ENCODE measurements around the gene MCOLN2. TPM values are rescaled to one million over a fixed set of nuclear protein-coding genes. Genes with fewer than 3 reads are reported as not detected.

The MCOLN2 gene
- total and polyA plus RNA-seq, 2 donors (not counting 1 experiment from before 2014, with no cell fraction given), result 23.9 to 25.8 TPM

DNA sequence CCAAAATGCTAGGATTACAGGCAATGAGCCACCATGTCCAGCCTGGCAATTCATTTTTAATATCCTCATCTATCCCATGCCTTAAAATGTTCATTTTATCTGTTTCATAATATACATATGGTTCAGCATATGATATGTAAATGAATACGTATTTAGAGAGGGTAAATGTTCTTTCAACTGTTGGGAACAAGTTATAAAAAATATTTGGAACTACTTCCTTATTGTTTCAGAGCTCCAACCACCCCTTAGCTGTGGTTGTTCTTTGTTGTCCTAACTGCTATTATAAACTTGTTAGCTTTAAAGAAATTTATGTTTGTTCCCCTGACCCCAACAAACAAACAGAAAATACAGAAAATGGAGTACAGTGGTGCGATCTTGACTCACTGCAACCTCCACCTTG is 14.5 kb downstream of the MCOLN2 start:
- H3K4me1 ChIP-seq (ENCODE audit: control insufficient read depth in 2 of 2, insufficient read depth in 2 of 2, low read length in 2 of 2), result peaks cover 10 to 14% of the 10 kb centered on the region in 2 donors
- peaks cover 4% of the 10 kb centered on the region for H3K9me3 Mint-ChIP-seq (ENCODE audit: insufficient read depth)
- H3K4me1 Mint-ChIP-seq, result peaks cover 38% of the 10 kb centered on the region
- no peak overlapping the region for H2AFZ ChIP-seq (ENCODE audit: insufficient read depth, low read depth, low read length, poor library complexity, severe bottlenecking)
- TF ChIP-seq, protein P1, sequence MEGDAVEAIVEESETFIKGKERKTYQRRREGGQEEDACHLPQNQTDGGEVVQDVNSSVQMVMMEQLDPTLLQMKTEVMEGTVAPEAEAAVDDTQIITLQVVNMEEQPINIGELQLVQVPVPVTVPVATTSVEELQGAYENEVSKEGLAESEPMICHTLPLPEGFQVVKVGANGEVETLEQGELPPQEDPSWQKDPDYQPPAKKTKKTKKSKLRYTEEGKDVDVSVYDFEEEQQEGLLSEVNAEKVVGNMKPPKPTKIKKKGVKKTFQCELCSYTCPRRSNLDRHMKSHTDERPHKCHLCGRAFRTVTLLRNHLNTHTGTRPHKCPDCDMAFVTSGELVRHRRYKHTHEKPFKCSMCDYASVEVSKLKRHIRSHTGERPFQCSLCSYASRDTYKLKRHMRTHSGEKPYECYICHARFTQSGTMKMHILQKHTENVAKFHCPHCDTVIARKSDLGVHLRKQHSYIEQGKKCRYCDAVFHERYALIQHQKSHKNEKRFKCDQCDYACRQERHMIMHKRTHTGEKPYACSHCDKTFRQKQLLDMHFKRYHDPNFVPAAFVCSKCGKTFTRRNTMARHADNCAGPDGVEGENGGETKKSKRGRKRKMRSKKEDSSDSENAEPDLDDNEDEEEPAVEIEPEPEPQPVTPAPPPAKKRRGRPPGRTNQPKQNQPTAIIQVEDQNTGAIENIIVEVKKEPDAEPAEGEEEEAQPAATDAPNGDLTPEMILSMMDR (IDR thresholded peaks at IDR 0.05), result no peak
- no peak for TF ChIP-seq EZH2 (IDR thresholded peaks at IDR 0.05; ENCODE audit: borderline replicate concordance, insufficient read depth, low read depth, low read length, poor library complexity, severe bottlenecking)
- WGBS (ENCODE audit: insufficient coverage), result no CpG with 5 or more reads among the region's 2 CpGs
- H3K27me3 Mint-ChIP-seq, result no peaks in the 10 kb centered on the region
- H3K79me2 ChIP-seq (ENCODE audit: control insufficient read depth, insufficient read depth, low read length), result peaks cover 9% of the 10 kb centered on the region
- H3K9me3 ChIP-seq (ENCODE audit: control extremely low read depth in 1 of 3, control insufficient read depth in 2 of 3, insufficient read depth in 1 of 3, low read length in 2 of 3), result no peaks in the 10 kb centered on the region
- H3K4me2 ChIP-seq (replicated peaks; ENCODE audit: low read depth, low read length, poor library complexity, severe bottlenecking), result no peak overlapping the region
- DNase-seq (no peak), ATAC-seq (ENCODE audit: low read depth) (no peak)
- no peak overlapping the region for H3K4me3 ChIP-seq (ENCODE audit: control extremely low read depth in 1 of 5, extremely low read depth in 1 of 5, insufficient read depth in 1 of 5, low read depth in 2 of 5, low read length in 4 of 5)
- H3K27ac ChIP-seq (ENCODE audit: low read length in 2 of 2), result no peak overlapping the region
- no peak overlapping the region for H3K9ac ChIP-seq (ENCODE audit: low read length)
- no peaks in the 10 kb centered on the region for H4K20me1 ChIP-seq (ENCODE audit: control insufficient read depth, insufficient read depth, low read length, poor library complexity, severe bottlenecking)
- H3K27ac Mint-ChIP-seq, result no peak overlapping the region
- CTCF ChIA-PET, result interaction anchor here (0.6 kb wide), 1 partner anchor 246 kb away, joined by 3 read pairs; no protein-coding TSS in a partner anchor
- intact Hi-C loops (cut with micrococcal nuclease), result no loop called here
- H3K27me3 ChIP-seq (replicated peaks in 1 of 4; ENCODE audit: control extremely low read depth in 1 of 4, control insufficient read depth in 3 of 4, insufficient read depth in 4 of 4, low read length in 3 of 4), result no peaks in the 10 kb centered on the region
- H3K36me3 ChIP-seq (replicated peaks in 1 of 2; ENCODE audit: control extremely low read depth in 1 of 2, control insufficient read depth in 1 of 2, extremely low read depth in 1 of 2, insufficient read depth in 2 of 2, low read length in 1 of 2), result no peaks in the 10 kb centered on the region
- H3K4me3 Mint-ChIP-seq, result no peak overlapping the region
- POLR2A ChIA-PET, result no interaction called here

DNA sequence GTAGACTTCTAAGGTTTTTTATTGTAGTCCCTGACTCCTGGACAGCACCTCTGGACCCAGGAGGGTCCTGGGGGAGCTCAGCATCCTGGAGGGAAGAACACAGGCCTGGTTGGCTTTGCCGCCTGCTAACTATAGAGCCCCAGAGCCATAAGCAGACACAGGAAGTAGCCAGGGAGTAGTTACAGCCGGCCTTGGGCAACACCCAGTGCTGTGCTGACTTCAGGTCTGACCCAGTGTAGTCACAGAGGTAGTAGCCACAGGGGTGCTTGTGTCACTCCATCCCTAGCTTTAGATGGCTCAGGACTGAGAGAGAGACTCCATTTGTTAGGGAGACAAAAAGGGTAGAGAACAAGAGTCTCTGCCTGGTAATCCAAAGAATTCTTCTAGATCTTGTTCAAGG is 21.9 kb downstream of the MCOLN2 start:
- H3K9me3 ChIP-seq (ENCODE audit: control extremely low read depth in 1 of 3, control insufficient read depth in 2 of 3, insufficient read depth in 1 of 3, low read length in 2 of 3), result no peaks in the 10 kb centered on the region
- Mint-ChIP-seq H3K4me3 (no peak overlapping the region), H3K27me3 (no peaks in the 10 kb centered on the region), H3K27ac (peak overlapping the region; percentile 51), H3K4me1 (peaks cover 63% of the 10 kb centered on the region), H3K9me3 (ENCODE audit: insufficient read depth) (peaks cover 8% of the 10 kb centered on the region)
- POLR2A ChIA-PET, result no interaction called here
- no peak overlapping the region for H3K4me2 ChIP-seq (replicated peaks; ENCODE audit: low read depth, low read length, poor library complexity, severe bottlenecking)
- CTCF ChIA-PET, result interaction anchor here (0.6 to 2.6 kb wide), 5 partner anchors 9 to 53 kb away, joined by 3 to 9 read pairs (median 5); no protein-coding TSS in a partner anchor
- WGBS (ENCODE audit: insufficient coverage), result 25% methylated on average over 2 of the region's 2 CpGs
- H3K9ac ChIP-seq (ENCODE audit: low read length), result no peak overlapping the region
- H2AFZ ChIP-seq (ENCODE audit: insufficient read depth, low read depth, low read length, poor library complexity, severe bottlenecking), result no peak overlapping the region
- DNase-seq, result no peak
- H3K79me2 ChIP-seq (ENCODE audit: control insufficient read depth, insufficient read depth, low read length), result peaks cover 7% of the 10 kb centered on the region
- no peak overlapping the region for H3K4me3 ChIP-seq (ENCODE audit: control extremely low read depth in 1 of 5, extremely low read depth in 1 of 5, insufficient read depth in 1 of 5, low read depth in 2 of 5, low read length in 4 of 5)
- no peaks in the 10 kb centered on the region for H3K27me3 ChIP-seq (replicated peaks in 1 of 4; ENCODE audit: control extremely low read depth in 1 of 4, control insufficient read depth in 3 of 4, insufficient read depth in 4 of 4, low read length in 3 of 4)
- intact Hi-C loops (cut with micrococcal nuclease), result no loop called here
- no peak overlapping the region for H3K27ac ChIP-seq (ENCODE audit: low read length in 2 of 2)
- ATAC-seq (ENCODE audit: low read depth), result no peak
- TF ChIP-seq, protein P1 (IDR thresholded peaks at IDR 0.05), result no peak
- no peak for TF ChIP-seq EZH2 (IDR thresholded peaks at IDR 0.05; ENCODE audit: borderline replicate concordance, insufficient read depth, low read depth, low read length, poor library complexity, severe bottlenecking)
- no peaks in the 10 kb centered on the region for H4K20me1 ChIP-seq (ENCODE audit: control insufficient read depth, insufficient read depth, low read length, poor library complexity, severe bottlenecking)
- peaks cover 22 to 37% of the 10 kb centered on the region in 2 donors for H3K4me1 ChIP-seq (ENCODE audit: control insufficient read depth in 2 of 2, insufficient read depth in 2 of 2, low read length in 2 of 2)
- no peaks in the 10 kb centered on the region for H3K36me3 ChIP-seq (replicated peaks in 1 of 2; ENCODE audit: control extremely low read depth in 1 of 2, control insufficient read depth in 1 of 2, extremely low read depth in 1 of 2, insufficient read depth in 2 of 2, low read length in 1 of 2)

All from B cell (primary cell).